Keratinocyte (primary cell): ENCODE data around the gene PLEKHG4.
A peak's percentile ranks its signal among the peaks of the same experiment; 100 is the strongest.

Experiments
- EZH2 ChIP-seq: IDR thresholded peaks from one replicate; pipeline ENCODE4 v1.6.1; 2012; ENCODE audit warnings: inconsistent platforms, mild to moderate bottlenecking, low read length, moderate library complexity
- TF ChIP-seq, protein P1 (sequence below), 3 experiments: IDR thresholded peaks in 1 of 3; conservative IDR thresholded peaks in 1 of 3; optimal IDR thresholded peaks in 1 of 3; 2 replicates in 2 of 3; 3 replicates in 1 of 3; pipeline versions ENCODE3 to v1.5.1; 2011; ENCODE audit warnings: low read length in 3 of 3, mild to moderate bottlenecking in 3 of 3, moderate library complexity in 2 of 3, control low read depth in 1 of 3, inconsistent platforms in 1 of 3; ENCODE audit not compliant: insufficient read depth in 2 of 3; ENCODE audit errors: extremely low read depth in 1 of 3

DNA sequence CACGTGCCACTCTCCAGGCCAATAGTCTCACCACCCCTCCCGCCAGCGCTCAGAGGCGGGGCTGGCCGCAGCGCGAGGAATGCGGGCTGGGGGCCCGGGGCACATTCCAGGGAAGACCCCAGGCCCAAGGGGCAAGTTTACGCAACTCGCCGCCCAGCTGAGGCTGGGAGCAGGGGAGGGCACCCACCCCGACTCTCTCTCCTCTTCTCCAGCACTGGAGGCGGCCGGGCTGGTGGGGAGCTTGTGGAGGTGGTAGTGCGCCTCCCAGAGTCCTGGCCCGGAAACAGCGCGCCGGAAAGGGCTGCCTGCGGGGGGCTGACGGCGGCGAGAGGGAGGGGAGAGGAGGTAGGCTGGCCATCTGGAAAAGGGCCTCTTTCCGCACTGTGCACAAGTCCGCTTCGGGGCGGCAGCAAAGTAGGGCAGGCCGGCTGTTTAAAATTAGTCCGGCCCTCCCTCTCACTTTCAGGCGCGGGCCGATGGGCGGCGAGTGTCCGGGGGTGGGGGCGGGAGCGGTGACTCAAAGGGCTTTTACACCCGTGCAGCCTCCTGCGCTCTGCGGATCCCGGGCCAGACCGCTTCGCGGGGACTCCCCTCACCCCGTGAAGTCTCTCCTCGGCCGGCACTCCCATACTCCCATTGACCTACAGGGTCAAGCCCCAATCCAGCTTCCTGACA is 33.1 kb upstream of the PLEKHG4 start:
- TF ChIP-seq, protein P1, sequence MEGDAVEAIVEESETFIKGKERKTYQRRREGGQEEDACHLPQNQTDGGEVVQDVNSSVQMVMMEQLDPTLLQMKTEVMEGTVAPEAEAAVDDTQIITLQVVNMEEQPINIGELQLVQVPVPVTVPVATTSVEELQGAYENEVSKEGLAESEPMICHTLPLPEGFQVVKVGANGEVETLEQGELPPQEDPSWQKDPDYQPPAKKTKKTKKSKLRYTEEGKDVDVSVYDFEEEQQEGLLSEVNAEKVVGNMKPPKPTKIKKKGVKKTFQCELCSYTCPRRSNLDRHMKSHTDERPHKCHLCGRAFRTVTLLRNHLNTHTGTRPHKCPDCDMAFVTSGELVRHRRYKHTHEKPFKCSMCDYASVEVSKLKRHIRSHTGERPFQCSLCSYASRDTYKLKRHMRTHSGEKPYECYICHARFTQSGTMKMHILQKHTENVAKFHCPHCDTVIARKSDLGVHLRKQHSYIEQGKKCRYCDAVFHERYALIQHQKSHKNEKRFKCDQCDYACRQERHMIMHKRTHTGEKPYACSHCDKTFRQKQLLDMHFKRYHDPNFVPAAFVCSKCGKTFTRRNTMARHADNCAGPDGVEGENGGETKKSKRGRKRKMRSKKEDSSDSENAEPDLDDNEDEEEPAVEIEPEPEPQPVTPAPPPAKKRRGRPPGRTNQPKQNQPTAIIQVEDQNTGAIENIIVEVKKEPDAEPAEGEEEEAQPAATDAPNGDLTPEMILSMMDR (optimal IDR thresholded peaks at IDR 0.05 in 1 of 3, IDR thresholded peaks at IDR 0.05 in 1 of 3, conservative IDR thresholded peaks at IDR 0.05 in 1 of 3; ENCODE audit: extremely low read depth in 1 of 3, insufficient read depth in 2 of 3, low read length in 3 of 3): peak; percentile 20 to 71 (median 46)
- TF ChIP-seq EZH2: no peak
